HG03064 (cell line): ENCODE data around the gene CACNA1D.
"Not testable (repeated sequence)": the region's sequence is repeated elsewhere in the genome, so short reads cannot be mapped to it uniquely, and the experiment has no call there.

Experiments
- ATAC-seq: cut with Tn5 transposase; IDR thresholded peaks from one replicate; pipeline ENCODE4 v1.9.1; 2021; ENCODE audit warnings: low read depth; ENCODE audit not compliant: unreplicated experiment

CACNA1D gene

GRCh38 chr3:53570081-53570480, 75.7 kb downstream of the CACNA1D start:
- ATAC-seq: no peak

GRCh38 chr3:53570709-53571108, 76.3 kb downstream of the CACNA1D start:
- ATAC-seq: no peak

- ATAC-seq: no peak
Observed at GRCh38 chr3:53571264-53571663, 76.9 kb downstream of the CACNA1D start.

GRCh38 chr3:53572184-53572583, 77.8 kb downstream of the CACNA1D start:
- not testable (repeated sequence) for ATAC-seq

- ATAC-seq: no peak
Observed at GRCh38 chr3:53577506-53577905, 83.1 kb downstream of the CACNA1D start.

GRCh38 chr3:53579636-53580035, 85.2 kb downstream of the CACNA1D start:
- ATAC-seq: no peak

GRCh38 chr3:53581671-53582070, 87.3 kb downstream of the CACNA1D start:
- no peak for ATAC-seq

- ATAC-seq: no peak
Observed at GRCh38 chr3:53583161-53583690, 88.8 kb downstream of the CACNA1D start.

GRCh38 chr3:53585049-53585448, 90.6 kb downstream of the CACNA1D start:
- no peak for ATAC-seq

- no peak for ATAC-seq
Observed at GRCh38 chr3:53585627-53586026, 91.2 kb downstream of the CACNA1D start.

- no peak for ATAC-seq
Observed at GRCh38 chr3:53588122-53588521, 93.7 kb downstream of the CACNA1D start.

GRCh38 chr3:53589201-53589600, 94.8 kb downstream of the CACNA1D start:
- no peak for ATAC-seq

- ATAC-seq: no peak
Observed at GRCh38 chr3:53589806-53590205, 95.4 kb downstream of the CACNA1D start.

- ATAC-seq: no peak
Observed at GRCh38 chr3:53590606-53591005, 96.2 kb downstream of the CACNA1D start.

- ATAC-seq: no peak
Observed at GRCh38 chr3:53591646-53592045, 97.2 kb downstream of the CACNA1D start.

GRCh38 chr3:53592862-53593261, 98.5 kb downstream of the CACNA1D start:
- no peak for ATAC-seq

GRCh38 chr3:53593611-53594010, 99.2 kb downstream of the CACNA1D start:
- no peak for ATAC-seq

GRCh38 chr3:53594276-53594675, 99.9 kb downstream of the CACNA1D start:
- no peak for ATAC-seq

- no peak for ATAC-seq
Observed at GRCh38 chr3:53595660-53596059, 101.2 kb downstream of the CACNA1D start.

- no peak for ATAC-seq
Observed at GRCh38 chr3:53597136-53597915, 102.9 kb downstream of the CACNA1D start.

GRCh38 chr3:53599771-53600170, 105.4 kb downstream of the CACNA1D start:
- ATAC-seq: no peak

- no peak for ATAC-seq
Observed at GRCh38 chr3:53602866-53603265, 108.5 kb downstream of the CACNA1D start.
